Bronchial epithelial cell (primary cell): Measurements from ENCODE around the gene JAM3. TPM values are rescaled to one million over a fixed set of nuclear protein-coding genes. Genes with fewer than 3 reads are reported as not detected.
A peak's percentile ranks its signal among the peaks of the same experiment; 100 is the strongest.

Experiments used
- DNase-seq: peaks from one replicate; pipeline ENCODE4 v3.0.0-alpha.2; 2010; ENCODE audit warnings: low read depth
- FAIRE-seq: peaks from 2 replicates; lab custom pipeline; 2011; peaks lifted over from hg19 to GRCh38; lab: Jason Lieb, UNC
- H3K27me3 ChIP-seq: 2 replicates; pipeline ENCODE4 v1.5.1; 2011; ENCODE audit warnings: low read length; ENCODE audit not compliant: control insufficient read depth, insufficient read depth
- H3K36me3 ChIP-seq: 2 replicates; pipeline ENCODE4 v1.5.1; 2011; ENCODE audit warnings: low read length; ENCODE audit not compliant: control insufficient read depth, insufficient read depth
- H3K4me3 ChIP-seq: 2 replicates; pipeline ENCODE4 v1.5.1; 2011; ENCODE audit warnings: mild to moderate bottlenecking, low read depth, low read length, control low read depth
- total RNA-seq: library from RNA; depleted of rRNA; stranded (reverse); fragments of >200 nt; gene quantifications from 2 replicates; pipeline ENCODE4 v1.2.1, GENCODE V29; 2014
- TF ChIP-seq, protein P1 (sequence below): IDR thresholded peaks from 2 replicates; pipeline ENCODE4 v1.5.1; 2011; ENCODE audit warnings: mild to moderate bottlenecking, moderate library complexity, low read length, control low read depth, inconsistent platforms; ENCODE audit not compliant: insufficient read depth, severe bottlenecking

The JAM3 gene
- total RNA-seq, 1 donor from 2014 or later: 1.6 TPM

DNA sequence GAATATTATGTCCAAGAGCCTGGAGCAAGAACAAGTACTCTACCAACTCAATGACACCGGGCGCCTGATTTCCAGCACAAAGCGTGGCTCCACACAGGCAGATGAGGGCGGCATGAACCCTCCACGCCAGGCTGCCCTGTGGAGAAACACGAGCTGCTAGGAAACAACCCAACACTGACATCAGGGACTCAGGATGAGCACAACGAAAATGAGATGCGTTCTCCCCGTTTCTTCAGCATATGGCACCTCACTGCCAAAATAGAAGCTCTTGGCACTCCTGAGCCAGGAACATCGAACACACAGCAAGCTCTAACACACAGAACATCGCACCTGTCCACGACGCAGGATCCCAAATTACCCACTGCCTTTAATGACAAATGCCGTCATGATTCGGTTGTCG lies 86.6 kb downstream of the JAM3 start:
- no peaks in the 10 kb centered on the region for H3K27me3 ChIP-seq
- no peak for DNase-seq
- FAIRE-seq: no peak
- H3K4me3 ChIP-seq: no peak overlapping the region
- TF ChIP-seq, protein P1, sequence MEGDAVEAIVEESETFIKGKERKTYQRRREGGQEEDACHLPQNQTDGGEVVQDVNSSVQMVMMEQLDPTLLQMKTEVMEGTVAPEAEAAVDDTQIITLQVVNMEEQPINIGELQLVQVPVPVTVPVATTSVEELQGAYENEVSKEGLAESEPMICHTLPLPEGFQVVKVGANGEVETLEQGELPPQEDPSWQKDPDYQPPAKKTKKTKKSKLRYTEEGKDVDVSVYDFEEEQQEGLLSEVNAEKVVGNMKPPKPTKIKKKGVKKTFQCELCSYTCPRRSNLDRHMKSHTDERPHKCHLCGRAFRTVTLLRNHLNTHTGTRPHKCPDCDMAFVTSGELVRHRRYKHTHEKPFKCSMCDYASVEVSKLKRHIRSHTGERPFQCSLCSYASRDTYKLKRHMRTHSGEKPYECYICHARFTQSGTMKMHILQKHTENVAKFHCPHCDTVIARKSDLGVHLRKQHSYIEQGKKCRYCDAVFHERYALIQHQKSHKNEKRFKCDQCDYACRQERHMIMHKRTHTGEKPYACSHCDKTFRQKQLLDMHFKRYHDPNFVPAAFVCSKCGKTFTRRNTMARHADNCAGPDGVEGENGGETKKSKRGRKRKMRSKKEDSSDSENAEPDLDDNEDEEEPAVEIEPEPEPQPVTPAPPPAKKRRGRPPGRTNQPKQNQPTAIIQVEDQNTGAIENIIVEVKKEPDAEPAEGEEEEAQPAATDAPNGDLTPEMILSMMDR: no peak
- H3K36me3 ChIP-seq: peaks cover 4% of the 10 kb centered on the region

DNA sequence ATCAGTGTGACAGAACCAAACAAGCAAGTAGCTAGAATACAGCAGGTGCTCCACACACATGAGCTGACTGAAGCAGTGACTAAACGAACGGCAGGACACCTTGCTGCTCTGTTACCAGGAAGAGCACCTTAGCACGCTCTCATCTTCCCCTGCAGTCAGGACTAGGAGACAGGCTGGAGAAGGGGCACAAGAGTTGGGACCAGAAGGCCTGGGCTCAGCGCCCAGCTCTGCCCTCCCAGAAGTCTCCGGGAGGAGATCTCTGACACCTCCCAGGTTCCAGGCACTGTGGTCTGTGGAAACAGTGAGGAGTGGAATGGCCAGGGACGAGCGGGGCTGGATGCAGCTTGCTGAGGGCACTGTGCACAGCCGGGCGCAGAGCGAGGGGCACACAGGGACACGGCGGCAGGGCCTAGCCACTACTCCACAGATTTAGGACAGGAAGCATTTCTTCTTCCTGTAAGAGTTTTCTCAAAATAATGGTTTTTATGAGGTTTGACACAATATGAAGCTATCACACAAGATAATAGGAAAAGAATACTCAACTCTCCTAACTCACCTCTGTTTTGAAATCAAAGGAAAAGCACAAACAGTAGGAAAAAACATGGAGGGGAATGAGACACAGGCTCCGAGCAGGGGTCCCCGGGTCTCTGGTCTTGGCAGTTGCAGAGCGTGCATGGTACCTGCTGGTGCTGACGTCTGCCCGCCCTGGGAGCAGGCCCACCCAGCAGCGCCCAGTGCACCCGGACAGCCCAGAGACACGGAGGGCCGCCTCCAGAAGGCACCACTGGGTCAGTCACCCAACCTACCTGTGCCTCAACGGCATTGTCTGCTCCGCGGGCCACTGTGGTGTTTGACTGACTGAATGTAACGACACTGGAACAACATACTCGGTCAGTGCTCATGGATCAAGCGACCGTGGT lies 87.3 kb downstream of the JAM3 start:
- H3K4me3 ChIP-seq: no peak overlapping the region
- TF ChIP-seq, protein P1: no peak
- DNase-seq: no peak
- peaks cover 4% of the 10 kb centered on the region for H3K36me3 ChIP-seq
- H3K27me3 ChIP-seq: no peaks in the 10 kb centered on the region
- no peak for FAIRE-seq

DNA sequence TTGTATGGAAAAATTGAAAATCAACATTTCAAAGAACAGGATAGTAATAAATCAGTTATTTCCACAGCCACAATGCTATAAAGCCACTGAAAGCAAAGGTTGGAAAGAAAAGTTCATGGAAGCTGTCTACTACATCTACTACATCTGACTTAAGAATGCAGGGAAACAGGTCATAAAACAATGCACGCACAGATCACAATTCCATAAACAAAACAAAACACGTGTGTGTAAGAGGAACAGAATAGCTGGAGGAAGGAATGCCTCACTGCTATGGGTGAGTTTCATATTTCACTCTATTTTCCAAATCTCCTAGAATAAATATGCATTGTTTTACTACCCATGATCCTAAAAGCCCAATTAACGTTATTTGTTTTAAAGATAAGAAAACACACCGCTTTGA lies 88.6 kb downstream of the JAM3 start:
- FAIRE-seq (no peak), DNase-seq (no peak)
- Histone ChIP-seq H3K36me3 (peaks cover 4% of the 10 kb centered on the region), H3K27me3 (no peaks in the 10 kb centered on the region), H3K4me3 (no peak overlapping the region)
- TF ChIP-seq, protein P1: no peak

DNA sequence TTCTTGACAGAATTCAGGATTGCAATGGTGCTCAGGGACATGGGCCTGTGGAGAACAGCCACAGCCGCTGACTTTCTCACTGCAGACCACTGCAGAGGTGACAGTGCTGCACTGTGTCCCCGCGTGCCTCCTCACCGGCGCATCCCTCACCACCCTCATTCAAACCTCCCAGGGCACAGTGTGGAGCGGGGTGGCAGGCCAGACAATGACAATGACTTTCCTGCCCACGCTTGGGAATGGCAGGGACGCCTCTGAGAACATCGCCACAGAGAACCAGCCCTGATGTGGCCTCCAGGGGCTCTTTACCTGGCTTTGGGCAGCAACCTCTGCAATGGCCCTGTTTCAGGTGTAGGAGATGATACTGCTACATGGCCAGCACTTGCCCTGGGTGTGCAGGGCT lies 89.2 kb downstream of the JAM3 start:
- no peak for FAIRE-seq
- peaks cover 4% of the 10 kb centered on the region for H3K36me3 ChIP-seq

DNA sequence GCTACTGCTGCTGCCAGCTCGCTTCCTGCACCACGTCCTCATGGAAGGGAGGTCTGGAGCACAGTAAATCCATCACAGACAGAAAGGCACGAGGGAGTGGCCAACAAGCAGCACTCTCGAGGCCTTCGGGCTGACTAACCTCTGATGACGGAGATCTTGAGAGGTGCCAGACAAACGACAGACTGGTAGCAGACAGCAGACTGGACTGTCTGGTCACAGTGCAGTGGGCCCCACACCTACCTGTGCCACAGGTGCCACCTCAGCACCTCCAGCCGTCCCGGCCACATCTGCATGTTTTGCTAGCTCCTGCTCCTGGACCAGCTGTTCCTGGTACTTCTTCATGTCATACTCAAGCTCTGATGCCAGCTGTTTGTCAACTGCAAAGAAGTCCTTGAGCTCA lies 90.8 kb downstream of the JAM3 start:
- DNase-seq (no peak), FAIRE-seq (peak; percentile 85)
- peaks cover 4% of the 10 kb centered on the region for H3K36me3 ChIP-seq
- H3K27me3 ChIP-seq: no peaks in the 10 kb centered on the region
- no peak overlapping the region for H3K4me3 ChIP-seq
- TF ChIP-seq, protein P1: no peak

More for the DNA sequence above, 89.2 kb downstream of the JAM3 start:
- DNase-seq: no peak
- no peak overlapping the region for H3K4me3 ChIP-seq
- H3K27me3 ChIP-seq: no peaks in the 10 kb centered on the region
- TF ChIP-seq, protein P1: no peak
